Stimulated activated effector memory CD8-positive, alpha-beta T cell treated with anti-CD3 and anti-CD28 coated beads, Interleukin-12 subunit alpha, Interleukin-12 subunit beta, amount 100 ng/mL, for 72 hours (primary cell): ENCODE measurements around the gene MSI2.
A peak's percentile ranks its signal among the peaks of the same experiment; 100 is the strongest.

Experiments
- ATAC-seq: fragments of 150-1000 bp; cut with Tn5 transposase; 2 replicates; pipeline ENCODE4 v1.10.0; 2021
- DNase-seq, 2 donors: peaks; one replicate each; pipeline ENCODE4 v3.0.0; 2021 to 2022; ENCODE audit warnings: low spot score in 2 of 2
- H3K27ac Mint-ChIP-seq: one replicate; pipeline ENCODE4 v1.8.0; 2022; ENCODE audit warnings: mild to moderate bottlenecking, mixed read lengths
- H3K36me3 Mint-ChIP-seq: one replicate; pipeline ENCODE4 v1.8.0; 2022; ENCODE audit warnings: mild to moderate bottlenecking, mixed read lengths
- H3K4me1 Mint-ChIP-seq: one replicate; pipeline ENCODE4 v1.8.0; 2022; ENCODE audit warnings: mixed read lengths
- H3K4me3 Mint-ChIP-seq: one replicate; pipeline ENCODE4 v1.8.0; 2022; ENCODE audit warnings: mild to moderate bottlenecking, mixed read lengths
- H3K9me3 Mint-ChIP-seq: one replicate; pipeline ENCODE4 v1.8.0; 2022; ENCODE audit warnings: mixed read lengths

Gene MSI2

GRCh38 chr17:57535249-57535966, 279.1 kb downstream of the MSI2 start:
- Mint-ChIP-seq H3K9me3 (no peaks in the 10 kb centered on the region), H3K4me3 (no peak overlapping the region), H3K4me1 (peaks cover 23% of the 10 kb centered on the region), H3K27ac (peak overlapping the region; percentile 56), H3K36me3 (peaks cover 6% of the 10 kb centered on the region)
- DNase-seq, result no peak
- ATAC-seq, result no peak

DNA sequence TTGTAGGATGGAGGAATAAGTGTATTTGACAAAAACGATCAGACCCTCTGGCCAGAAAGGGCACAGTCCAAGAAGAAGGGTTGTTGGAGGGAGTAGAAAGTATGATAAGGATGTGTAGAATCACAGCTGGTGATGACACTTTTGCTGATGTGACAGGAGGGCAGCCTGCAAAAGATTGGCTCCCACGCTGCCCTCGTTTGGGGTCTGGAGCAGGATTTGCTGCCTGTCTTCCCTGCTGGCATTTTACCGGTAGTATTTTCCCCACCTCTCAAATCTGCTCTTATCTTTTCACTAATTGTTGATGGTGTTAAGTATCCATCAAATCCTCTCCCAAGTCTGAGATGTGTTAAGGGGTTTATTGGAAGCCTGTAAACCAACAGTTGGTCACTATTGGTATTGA, 280.0 kb downstream of the MSI2 start:
- Mint-ChIP-seq H3K9me3 (no peaks in the 10 kb centered on the region), H3K4me1 (peaks cover 26% of the 10 kb centered on the region), H3K4me3 (no peak overlapping the region), H3K27ac (no peak overlapping the region), H3K36me3 (peaks cover 6% of the 10 kb centered on the region)
- DNase-seq, result no peak
- ATAC-seq, result no peak

DNA sequence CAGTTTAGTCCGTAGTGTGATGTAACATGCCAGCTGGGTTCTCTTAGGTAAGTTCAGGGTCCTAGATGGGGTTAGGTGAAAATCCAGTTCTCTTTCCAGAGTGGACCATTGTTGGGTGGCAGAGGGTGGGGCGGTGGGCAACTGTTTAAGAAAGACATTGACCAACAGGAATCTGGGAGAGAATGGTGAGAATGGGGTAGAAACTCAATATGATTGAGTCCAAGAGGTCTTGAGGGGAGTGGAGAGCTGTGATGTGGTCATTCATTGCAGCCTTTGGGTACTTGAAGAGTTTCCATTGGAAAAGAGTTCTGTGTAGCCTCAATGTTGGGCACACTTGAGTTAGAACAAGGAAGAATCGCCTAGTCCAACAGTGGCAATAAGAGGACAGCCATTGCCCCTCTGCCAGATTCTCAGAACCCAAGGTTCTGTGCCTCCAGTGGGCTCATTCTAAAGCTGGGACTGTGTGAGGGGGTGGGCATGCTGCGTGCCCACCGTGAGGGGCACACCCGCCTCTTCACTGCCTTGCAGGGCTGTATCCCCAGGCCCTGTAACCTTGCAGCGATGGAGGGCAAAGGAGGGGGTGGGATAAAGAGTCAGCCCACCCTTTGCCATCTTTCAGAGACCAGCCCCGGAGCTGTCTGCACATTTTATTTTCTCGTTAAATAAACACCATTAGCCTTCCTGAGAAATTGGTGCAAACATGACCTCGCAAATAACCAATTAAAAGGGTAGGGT, 280.6 kb downstream of the MSI2 start:
- no peak overlapping the region for H3K4me3 Mint-ChIP-seq
- peaks cover 1% of the 10 kb centered on the region for H3K36me3 Mint-ChIP-seq
- no peaks in the 10 kb centered on the region for H3K9me3 Mint-ChIP-seq
- H3K4me1 Mint-ChIP-seq, result peaks cover 20% of the 10 kb centered on the region
- no peak overlapping the region for H3K27ac Mint-ChIP-seq
- ATAC-seq, result no peak
- DNase-seq, result no peak

- H3K4me1 Mint-ChIP-seq, result peaks cover 17% of the 10 kb centered on the region
- H3K4me3 Mint-ChIP-seq, result no peak overlapping the region
- H3K36me3 Mint-ChIP-seq, result no peaks in the 10 kb centered on the region
- no peak overlapping the region for H3K27ac Mint-ChIP-seq
- no peak for ATAC-seq
- no peaks in the 10 kb centered on the region for H3K9me3 Mint-ChIP-seq
- no peak for DNase-seq
Measured at GRCh38 chr17:57537524-57538410, 281.4 kb downstream of the MSI2 start.

DNA sequence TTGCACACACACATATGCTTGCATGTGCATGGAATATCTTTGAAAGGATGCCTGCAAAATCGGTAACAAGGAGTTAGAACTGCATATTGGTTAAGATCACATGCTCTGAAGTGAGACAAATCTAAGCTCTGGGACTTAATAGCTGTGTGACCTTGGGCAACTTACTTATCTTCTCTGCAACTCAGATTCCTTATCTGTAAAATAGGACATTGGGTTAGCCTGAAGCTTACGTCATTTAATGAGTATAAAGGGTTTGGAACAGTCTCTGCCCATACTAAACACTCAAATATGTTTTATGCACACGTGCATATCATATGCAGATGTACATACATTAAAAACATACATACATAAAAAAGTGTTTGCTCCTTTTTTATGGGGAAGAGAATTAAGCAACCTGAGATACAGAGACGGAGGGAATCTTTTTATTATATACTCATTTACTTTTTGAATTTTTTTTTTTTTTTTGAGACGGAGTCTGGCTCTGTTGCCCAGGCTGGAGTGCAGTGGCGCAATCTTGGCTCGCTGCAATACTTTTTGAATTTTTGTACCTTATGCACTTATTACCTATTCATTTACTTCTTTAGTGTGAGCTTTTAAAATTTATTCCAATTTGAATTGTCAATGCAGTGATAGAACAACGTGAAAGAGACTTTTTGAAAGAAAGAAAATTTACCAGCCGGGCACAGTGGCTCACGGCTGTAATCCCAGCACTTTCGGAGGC, 282.6 kb downstream of the MSI2 start:
- H3K4me3 Mint-ChIP-seq, result no peak overlapping the region
- no peak overlapping the region for H3K27ac Mint-ChIP-seq
- H3K9me3 Mint-ChIP-seq, result no peaks in the 10 kb centered on the region
- H3K36me3 Mint-ChIP-seq, result no peaks in the 10 kb centered on the region
- DNase-seq (no peak), ATAC-seq (no peak)
- peaks cover 25% of the 10 kb centered on the region for H3K4me1 Mint-ChIP-seq

DNA sequence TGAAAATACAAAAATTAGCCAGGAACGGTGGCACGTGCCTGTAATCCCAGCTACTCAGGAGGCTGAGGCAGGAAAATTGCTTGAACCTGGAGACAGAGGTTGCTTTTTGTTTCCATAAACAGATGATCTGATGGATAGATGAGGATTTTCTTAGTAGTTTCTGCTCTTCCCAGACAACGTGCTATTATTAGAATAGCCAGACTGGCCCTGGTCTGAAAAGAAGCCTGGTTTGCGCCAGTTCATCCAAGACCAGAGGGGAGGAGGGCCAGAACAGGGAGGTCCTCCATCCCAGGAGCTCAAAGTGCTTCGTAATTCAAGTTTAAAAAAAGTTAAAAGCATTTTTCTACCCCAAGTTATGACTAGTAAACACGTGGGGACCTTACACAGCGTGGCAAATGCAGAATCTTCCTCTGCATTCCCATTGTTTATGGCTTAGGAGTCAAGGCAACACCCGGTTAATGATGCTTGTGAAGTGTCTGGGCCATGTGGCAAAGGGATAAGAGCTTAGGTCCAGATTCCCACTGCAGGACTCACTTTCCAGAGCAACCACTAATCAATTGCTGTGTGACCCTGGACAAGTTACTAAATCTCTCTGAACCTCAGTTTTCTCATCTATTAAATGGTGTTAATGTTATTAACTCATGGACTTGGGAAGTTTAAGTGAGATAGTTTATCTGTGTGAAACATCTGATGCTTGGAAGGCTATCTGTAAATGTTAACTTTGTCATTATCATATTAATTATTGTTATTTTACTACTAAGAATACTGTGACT, 283.4 kb downstream of the MSI2 start:
- H3K4me3 Mint-ChIP-seq, result no peak overlapping the region
- no peak for DNase-seq
- peaks cover 27% of the 10 kb centered on the region for H3K4me1 Mint-ChIP-seq
- H3K27ac Mint-ChIP-seq, result no peak overlapping the region
- H3K9me3 Mint-ChIP-seq, result no peaks in the 10 kb centered on the region
- no peaks in the 10 kb centered on the region for H3K36me3 Mint-ChIP-seq
- no peak for ATAC-seq

- Mint-ChIP-seq H3K4me3 (no peak overlapping the region), H3K27ac (peak overlapping the region; percentile 1), H3K9me3 (no peaks in the 10 kb centered on the region), H3K36me3 (no peaks in the 10 kb centered on the region), H3K4me1 (peaks cover 20% of the 10 kb centered on the region)
- no peak for DNase-seq
- no peak for ATAC-seq
Measured at GRCh38 chr17:57540596-57540995, 284.3 kb downstream of the MSI2 start.

DNA sequence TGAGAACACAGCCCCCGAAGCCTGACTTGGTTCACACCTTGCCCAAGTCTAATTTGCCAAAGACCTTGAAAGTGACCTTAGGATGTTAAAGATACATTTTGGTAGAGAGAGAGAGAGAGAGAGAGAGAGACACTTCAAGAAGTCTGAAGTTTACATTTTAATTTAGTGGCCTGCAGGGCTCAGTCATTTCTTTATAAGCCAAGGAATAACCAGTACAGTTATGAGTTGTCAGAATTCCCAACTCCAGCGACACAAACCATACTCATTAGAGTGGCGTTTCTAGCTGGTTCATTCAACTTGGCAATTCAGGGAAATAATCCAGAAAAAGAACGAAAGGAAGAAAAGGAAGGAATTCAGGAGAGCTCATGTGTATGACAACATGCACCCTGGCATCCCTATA, 284.7 kb downstream of the MSI2 start:
- H3K4me1 Mint-ChIP-seq, result peaks cover 20% of the 10 kb centered on the region
- ATAC-seq (peak; percentile 31), DNase-seq (no peak)
- no peak overlapping the region for H3K27ac Mint-ChIP-seq
- H3K9me3 Mint-ChIP-seq, result no peaks in the 10 kb centered on the region
- no peak overlapping the region for H3K4me3 Mint-ChIP-seq
- no peaks in the 10 kb centered on the region for H3K36me3 Mint-ChIP-seq

DNA sequence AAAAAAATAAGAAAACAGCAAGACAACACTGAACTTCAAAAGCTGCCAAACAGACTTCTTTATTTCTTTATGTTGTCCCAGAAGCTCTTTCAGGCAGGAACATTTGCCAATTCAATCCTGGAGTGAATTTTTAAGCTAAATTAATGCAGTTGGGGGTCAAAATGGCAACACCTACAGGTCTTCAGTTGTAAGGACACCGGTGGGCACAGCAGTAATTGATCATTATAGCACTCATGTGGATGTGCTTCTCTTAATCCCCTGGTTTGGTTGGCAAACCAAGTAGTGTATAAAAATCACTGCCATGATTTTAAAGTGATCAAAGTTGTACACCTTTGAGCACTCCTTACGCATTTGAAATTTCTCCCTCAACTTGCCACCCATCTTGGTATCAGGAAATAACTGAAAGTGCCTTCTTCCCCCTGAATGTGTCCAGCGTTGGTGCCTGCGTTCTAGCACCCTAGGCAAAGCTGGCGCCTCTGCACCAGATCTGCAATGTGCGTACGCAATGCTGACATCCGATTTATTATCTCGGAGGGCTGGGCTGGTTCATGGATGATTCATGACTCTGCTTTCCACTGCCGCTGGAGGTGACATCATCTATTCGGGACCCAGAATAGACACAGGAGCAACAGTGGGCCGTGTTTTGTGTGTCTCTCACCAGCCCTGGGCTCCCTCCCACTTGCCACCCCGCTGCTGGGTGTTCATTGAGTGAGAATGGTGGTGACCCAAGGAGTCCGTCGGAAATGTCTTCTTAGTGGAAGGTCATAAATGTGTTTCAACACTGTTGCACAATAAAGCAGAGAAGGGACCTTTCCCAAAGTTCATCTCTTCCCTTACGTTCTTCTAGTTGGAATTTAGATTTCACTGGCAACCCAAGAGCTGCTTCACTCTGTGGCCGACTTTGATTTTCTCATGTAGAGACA, 285.4 kb downstream of the MSI2 start:
- Mint-ChIP-seq H3K36me3 (no peaks in the 10 kb centered on the region), H3K4me1 (peaks cover 24% of the 10 kb centered on the region), H3K27ac (no peak overlapping the region), H3K9me3 (no peaks in the 10 kb centered on the region), H3K4me3 (no peak overlapping the region)
- DNase-seq, result no peak
- no peak for ATAC-seq

GRCh38 chr17:57542510-57542909, 286.2 kb downstream of the MSI2 start:
- H3K36me3 Mint-ChIP-seq, result no peaks in the 10 kb centered on the region
- ATAC-seq (no peak), DNase-seq (no peak)
- no peak overlapping the region for H3K4me3 Mint-ChIP-seq
- H3K9me3 Mint-ChIP-seq, result no peaks in the 10 kb centered on the region
- peaks cover 32% of the 10 kb centered on the region for H3K4me1 Mint-ChIP-seq
- no peak overlapping the region for H3K27ac Mint-ChIP-seq

DNA sequence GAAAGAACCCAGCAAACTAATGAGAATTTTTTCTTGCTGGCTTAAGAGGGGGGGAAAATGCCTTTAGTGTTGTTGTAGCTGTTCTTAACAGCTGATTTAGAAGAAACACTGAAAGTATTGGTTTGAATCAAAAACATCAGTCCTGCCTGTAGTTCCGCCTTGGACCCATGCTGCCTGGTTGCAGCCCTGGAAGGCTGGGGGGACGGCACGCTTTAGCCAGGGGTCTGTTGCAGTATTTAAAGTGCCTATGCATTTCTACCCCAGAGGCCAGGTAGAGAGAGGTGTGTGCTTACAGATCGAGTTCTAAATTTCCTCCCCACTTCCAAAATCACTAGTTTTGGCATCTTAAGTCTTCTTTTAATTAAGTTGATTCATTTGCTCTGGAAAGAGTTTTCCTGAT, 286.9 kb downstream of the MSI2 start:
- Mint-ChIP-seq H3K36me3 (no peaks in the 10 kb centered on the region), H3K4me1 (peaks cover 32% of the 10 kb centered on the region), H3K9me3 (no peaks in the 10 kb centered on the region), H3K27ac (no peak overlapping the region), H3K4me3 (no peak overlapping the region)
- no peak for ATAC-seq
- DNase-seq, result no peak

GRCh38 chr17:57544401-57544800, 288.1 kb downstream of the MSI2 start:
- Mint-ChIP-seq H3K4me3 (no peak overlapping the region), H3K36me3 (no peaks in the 10 kb centered on the region), H3K4me1 (peaks cover 32% of the 10 kb centered on the region), H3K9me3 (no peaks in the 10 kb centered on the region), H3K27ac (no peak overlapping the region)
- ATAC-seq (no peak), DNase-seq (no peak)

DNA sequence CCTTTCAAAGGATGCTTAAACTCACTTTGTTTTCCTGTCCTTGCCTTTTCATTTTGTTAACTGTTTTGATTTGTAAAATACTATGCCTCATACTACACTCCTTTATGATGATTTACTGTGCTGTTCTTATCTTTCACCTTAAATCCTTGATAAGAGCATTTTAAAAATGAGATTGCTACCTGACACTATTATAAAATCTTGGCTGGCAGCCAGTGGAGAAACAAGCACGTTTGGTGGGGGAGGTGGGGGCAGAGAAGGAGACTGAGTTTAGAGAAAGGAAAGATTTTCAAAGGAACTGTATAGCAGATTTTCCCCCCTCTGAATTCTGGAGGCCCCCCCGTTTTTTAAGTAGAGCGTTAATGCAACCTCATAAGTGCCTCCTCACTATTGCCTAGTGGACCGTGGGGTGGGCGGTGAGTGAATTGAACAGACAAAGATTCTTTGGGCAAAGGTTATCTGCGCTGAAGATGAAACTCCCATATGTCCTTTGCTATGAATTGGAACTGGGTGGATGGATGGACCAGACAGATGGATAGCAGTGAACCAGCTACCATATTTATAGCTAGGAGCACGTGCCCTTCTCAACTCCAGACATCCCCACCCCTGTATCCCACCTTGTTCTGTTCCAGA, 288.6 kb downstream of the MSI2 start:
- ATAC-seq, result no peak
- no peak overlapping the region for H3K27ac Mint-ChIP-seq
- peaks cover 32% of the 10 kb centered on the region for H3K4me1 Mint-ChIP-seq
- H3K9me3 Mint-ChIP-seq, result no peaks in the 10 kb centered on the region
- H3K36me3 Mint-ChIP-seq, result no peaks in the 10 kb centered on the region
- H3K4me3 Mint-ChIP-seq, result no peak overlapping the region
- DNase-seq, result no peak
